ENCODE results near the gene SYNE1. TPM values are rescaled to one million over a fixed set of nuclear protein-coding genes. Genes with fewer than 3 reads are reported as not detected.

SYNE1 gene
- total and polyA plus RNA-seq, 2 experiments from 2014 or later: 14.6 to 83.9 TPM

DNA sequence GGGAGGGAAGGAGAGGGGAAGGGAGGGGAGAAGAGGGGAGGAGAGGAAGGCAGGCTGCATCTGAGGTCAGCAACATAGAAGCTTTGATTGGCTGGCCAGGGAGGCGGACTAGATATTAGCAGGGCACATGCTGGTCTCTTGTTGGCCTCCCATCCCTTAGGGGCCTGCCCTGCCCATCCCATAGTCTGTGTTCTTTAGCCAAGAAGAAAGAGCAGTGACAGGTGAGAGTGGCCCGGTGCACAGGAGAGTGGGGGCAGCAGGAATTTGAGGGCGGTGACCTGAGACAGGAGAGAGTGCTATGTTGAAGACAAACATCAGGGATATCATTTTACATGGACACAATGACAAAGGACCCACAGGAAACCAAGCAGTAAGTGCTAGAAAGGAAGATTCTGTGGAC is 413.5 kb downstream of the SYNE1 start:
- H3K36me3 ChIP-seq: peaks cover 48% of the 10 kb centered on the region
- H3K9me3 ChIP-seq (ENCODE audit: low read depth): no peaks in the 10 kb centered on the region
- H3K27me3 ChIP-seq: no peaks in the 10 kb centered on the region
- no peak for DNase-seq (ENCODE audit: low read depth in 1 of 2, low spot score in 1 of 2)
- H3K27ac ChIP-seq: no peak overlapping the region
- H3K4me3 ChIP-seq: no peak overlapping the region
- no peaks in the 10 kb centered on the region for H3K4me1 ChIP-seq (ENCODE audit: low read depth)
- TF ChIP-seq, protein P1, sequence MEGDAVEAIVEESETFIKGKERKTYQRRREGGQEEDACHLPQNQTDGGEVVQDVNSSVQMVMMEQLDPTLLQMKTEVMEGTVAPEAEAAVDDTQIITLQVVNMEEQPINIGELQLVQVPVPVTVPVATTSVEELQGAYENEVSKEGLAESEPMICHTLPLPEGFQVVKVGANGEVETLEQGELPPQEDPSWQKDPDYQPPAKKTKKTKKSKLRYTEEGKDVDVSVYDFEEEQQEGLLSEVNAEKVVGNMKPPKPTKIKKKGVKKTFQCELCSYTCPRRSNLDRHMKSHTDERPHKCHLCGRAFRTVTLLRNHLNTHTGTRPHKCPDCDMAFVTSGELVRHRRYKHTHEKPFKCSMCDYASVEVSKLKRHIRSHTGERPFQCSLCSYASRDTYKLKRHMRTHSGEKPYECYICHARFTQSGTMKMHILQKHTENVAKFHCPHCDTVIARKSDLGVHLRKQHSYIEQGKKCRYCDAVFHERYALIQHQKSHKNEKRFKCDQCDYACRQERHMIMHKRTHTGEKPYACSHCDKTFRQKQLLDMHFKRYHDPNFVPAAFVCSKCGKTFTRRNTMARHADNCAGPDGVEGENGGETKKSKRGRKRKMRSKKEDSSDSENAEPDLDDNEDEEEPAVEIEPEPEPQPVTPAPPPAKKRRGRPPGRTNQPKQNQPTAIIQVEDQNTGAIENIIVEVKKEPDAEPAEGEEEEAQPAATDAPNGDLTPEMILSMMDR (IDR thresholded peaks at IDR 0.05; ENCODE audit: low read depth, low read length): no peak

DNA sequence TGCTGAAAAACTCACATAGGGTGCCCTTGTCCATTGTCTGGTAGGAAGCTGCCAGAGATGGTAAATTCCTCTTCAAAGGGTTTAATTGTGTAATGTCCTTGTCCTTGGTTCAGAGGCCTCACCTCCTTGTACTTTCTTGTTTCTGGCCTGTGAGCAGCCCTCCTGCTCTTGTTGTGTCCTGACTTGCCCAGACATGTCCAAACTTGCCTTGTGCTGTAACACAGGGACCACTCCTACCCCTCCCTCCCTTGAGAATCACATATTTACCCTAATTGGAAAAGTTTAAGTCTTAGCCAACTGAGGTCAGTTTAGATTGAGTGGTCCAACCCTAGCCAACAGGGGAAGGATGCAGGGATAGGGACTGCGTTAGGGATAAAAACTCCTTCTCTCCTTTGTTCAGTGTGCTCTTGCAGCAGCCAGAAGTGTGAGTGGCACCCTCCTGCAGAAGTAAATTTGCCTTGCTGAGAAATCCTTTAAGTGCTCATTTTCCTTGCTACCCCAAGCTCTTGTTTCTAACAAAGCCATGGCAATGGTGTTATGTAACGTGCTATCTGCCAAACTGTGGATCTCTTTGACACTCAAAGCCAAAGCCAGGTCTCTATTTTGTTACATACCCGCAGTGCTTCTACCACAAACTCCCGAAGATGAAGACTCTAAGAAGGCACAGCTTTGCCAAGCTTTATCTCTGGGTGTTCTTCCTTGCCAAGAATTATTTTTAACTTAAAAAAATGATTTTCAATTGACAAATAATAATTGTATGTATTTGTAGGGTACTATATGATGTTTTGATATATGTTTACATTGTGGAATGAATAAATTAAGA is 415.1 kb downstream of the SYNE1 start:
- Histone ChIP-seq H3K36me3 (peaks cover 61% of the 10 kb centered on the region), H3K4me1 (ENCODE audit: low read depth) (no peaks in the 10 kb centered on the region), H3K9me3 (ENCODE audit: low read depth) (no peaks in the 10 kb centered on the region), H3K4me3 (no peak overlapping the region), H3K27me3 (no peaks in the 10 kb centered on the region), H3K27ac (no peak overlapping the region)
- TF ChIP-seq, protein P1 (IDR thresholded peaks at IDR 0.05; ENCODE audit: low read depth, low read length): no peak
- no peak for DNase-seq (ENCODE audit: low read depth in 1 of 2, low spot score in 1 of 2)

GRCh38 chr6:152220786-152221185 is 416.4 kb downstream of the SYNE1 start:
- no peak for DNase-seq (ENCODE audit: low read depth in 1 of 2, low spot score in 1 of 2)
- Histone ChIP-seq H3K9me3 (ENCODE audit: low read depth) (no peaks in the 10 kb centered on the region), H3K27me3 (no peaks in the 10 kb centered on the region), H3K27ac (no peak overlapping the region), H3K4me3 (no peak overlapping the region), H3K36me3 (peaks cover 67% of the 10 kb centered on the region), H3K4me1 (ENCODE audit: low read depth) (no peaks in the 10 kb centered on the region)
- TF ChIP-seq, protein P1 (IDR thresholded peaks at IDR 0.05; ENCODE audit: low read depth, low read length): no peak

DNA sequence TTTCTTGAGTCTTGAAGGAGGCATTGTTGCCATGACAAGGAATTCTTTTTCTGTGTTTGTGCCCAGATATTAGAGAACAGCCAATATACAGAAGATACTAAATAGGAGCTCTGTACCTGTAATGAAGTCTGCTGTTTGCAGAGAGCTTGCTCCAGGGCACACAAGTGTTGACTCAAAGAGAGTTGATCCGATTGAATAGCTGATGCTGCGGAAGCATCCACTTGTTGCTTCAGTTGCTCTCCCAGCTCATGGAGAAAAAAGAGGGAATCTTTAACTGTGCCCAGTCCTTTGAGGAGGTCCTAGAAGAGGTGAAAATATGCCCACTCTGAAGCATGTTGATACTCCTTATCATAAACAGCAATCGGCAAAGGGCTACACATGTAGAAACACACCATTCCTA is 418.3 kb downstream of the SYNE1 start:
- H3K36me3 ChIP-seq: peaks cover 71% of the 10 kb centered on the region
- H3K9me3 ChIP-seq (ENCODE audit: low read depth): no peaks in the 10 kb centered on the region
- H3K4me1 ChIP-seq (ENCODE audit: low read depth): no peaks in the 10 kb centered on the region
- no peaks in the 10 kb centered on the region for H3K27me3 ChIP-seq
- TF ChIP-seq, protein P1 (IDR thresholded peaks at IDR 0.05; ENCODE audit: low read depth, low read length): no peak
- H3K4me3 ChIP-seq: no peak overlapping the region
- no peak for DNase-seq (ENCODE audit: low read depth in 1 of 2, low spot score in 1 of 2)
- H3K27ac ChIP-seq: no peak overlapping the region

DNA sequence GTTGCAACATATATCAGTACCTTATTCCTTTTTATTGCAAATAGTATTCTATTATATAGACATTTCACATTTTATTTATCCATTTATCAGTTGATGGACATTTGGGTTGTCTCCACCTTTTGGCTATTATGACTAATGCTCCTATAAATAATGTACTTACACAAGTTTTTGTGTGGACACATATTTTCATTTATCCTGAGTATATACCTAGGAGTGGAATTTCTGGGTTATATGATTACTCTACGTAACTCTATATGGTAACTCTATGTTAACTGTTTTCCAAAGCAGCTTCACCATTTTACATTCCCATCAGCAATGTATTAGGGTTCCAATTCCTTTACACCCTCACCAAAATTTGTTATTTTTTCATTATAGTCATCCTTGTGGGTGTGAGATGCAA is 424.7 kb downstream of the SYNE1 start:
- Histone ChIP-seq H3K4me3 (no peak overlapping the region), H3K36me3 (peaks cover 49% of the 10 kb centered on the region), H3K4me1 (ENCODE audit: low read depth) (no peaks in the 10 kb centered on the region), H3K27me3 (no peaks in the 10 kb centered on the region), H3K27ac (no peak overlapping the region), H3K9me3 (ENCODE audit: low read depth) (no peaks in the 10 kb centered on the region)
- no peak for DNase-seq (ENCODE audit: low read depth in 1 of 2, low spot score in 1 of 2)
- TF ChIP-seq, protein P1 (IDR thresholded peaks at IDR 0.05; ENCODE audit: low read depth, low read length): no peak

All from cardiac muscle cell (in vitro differentiated cells and primary cell).